Measurements from ENCODE around the gene GALNTL6. TPM values are rescaled to one million over a fixed set of nuclear protein-coding genes. Genes with fewer than 3 reads are reported as not detected.

Gene GALNTL6
- polyA plus RNA-seq, 1 experiment, result not detected

- POLR2A ChIA-PET, result no interaction called here
- Histone ChIP-seq H3K4me3 (ENCODE audit: low read depth, low read length) (no peak overlapping the region), H3K9me3 (ENCODE audit: control insufficient read depth, insufficient read depth, low read length) (no peaks in the 10 kb centered on the region), H3K27ac (ENCODE audit: low read depth, low read length) (no peak overlapping the region), H3K27me3 (ENCODE audit: control insufficient read depth, insufficient read depth, low read length) (no peaks in the 10 kb centered on the region)
- CTCF ChIA-PET, result no interaction called here
- DNase-seq (ENCODE audit: low read depth, low spot score), result no peak
- TF ChIP-seq, protein P1, sequence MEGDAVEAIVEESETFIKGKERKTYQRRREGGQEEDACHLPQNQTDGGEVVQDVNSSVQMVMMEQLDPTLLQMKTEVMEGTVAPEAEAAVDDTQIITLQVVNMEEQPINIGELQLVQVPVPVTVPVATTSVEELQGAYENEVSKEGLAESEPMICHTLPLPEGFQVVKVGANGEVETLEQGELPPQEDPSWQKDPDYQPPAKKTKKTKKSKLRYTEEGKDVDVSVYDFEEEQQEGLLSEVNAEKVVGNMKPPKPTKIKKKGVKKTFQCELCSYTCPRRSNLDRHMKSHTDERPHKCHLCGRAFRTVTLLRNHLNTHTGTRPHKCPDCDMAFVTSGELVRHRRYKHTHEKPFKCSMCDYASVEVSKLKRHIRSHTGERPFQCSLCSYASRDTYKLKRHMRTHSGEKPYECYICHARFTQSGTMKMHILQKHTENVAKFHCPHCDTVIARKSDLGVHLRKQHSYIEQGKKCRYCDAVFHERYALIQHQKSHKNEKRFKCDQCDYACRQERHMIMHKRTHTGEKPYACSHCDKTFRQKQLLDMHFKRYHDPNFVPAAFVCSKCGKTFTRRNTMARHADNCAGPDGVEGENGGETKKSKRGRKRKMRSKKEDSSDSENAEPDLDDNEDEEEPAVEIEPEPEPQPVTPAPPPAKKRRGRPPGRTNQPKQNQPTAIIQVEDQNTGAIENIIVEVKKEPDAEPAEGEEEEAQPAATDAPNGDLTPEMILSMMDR (IDR thresholded peaks at IDR 0.05; ENCODE audit: low read depth, low read length), result no peak
These were observed 741.4 kb downstream of the GALNTL6 start for GRCh38 chr4:172554588-172554987.

- POLR2A ChIA-PET, result no interaction called here
- no peak for DNase-seq (ENCODE audit: low read depth, low spot score)
- H3K9me3 ChIP-seq (ENCODE audit: control insufficient read depth, insufficient read depth, low read length), result peaks cover under 1% of the 10 kb centered on the region; the same call in 1 of the 2 replicates
- no peak overlapping the region for H3K4me3 ChIP-seq (ENCODE audit: low read depth, low read length)
- H3K27ac ChIP-seq (ENCODE audit: low read depth, low read length), result no peak overlapping the region
- TF ChIP-seq, protein P1 (IDR thresholded peaks at IDR 0.05; ENCODE audit: low read depth, low read length), result no peak
- CTCF ChIA-PET, result no interaction called here
- H3K27me3 ChIP-seq (ENCODE audit: control insufficient read depth, insufficient read depth, low read length), result no peaks in the 10 kb centered on the region
These were observed 742.5 kb downstream of the GALNTL6 start for GRCh38 chr4:172555725-172556124.

GRCh38 chr4:172573899-172574298 is 760.7 kb downstream of the GALNTL6 start:
- no peak for DNase-seq (ENCODE audit: low read depth, low spot score)
- POLR2A ChIA-PET, result interaction anchor here (0.8 kb wide), 1 partner anchor 16 kb away, joined by 3 read pairs; no protein-coding TSS in a partner anchor
- no peaks in the 10 kb centered on the region for H3K9me3 ChIP-seq (ENCODE audit: control insufficient read depth, insufficient read depth, low read length)
- no peak overlapping the region for H3K4me3 ChIP-seq (ENCODE audit: low read depth, low read length)
- TF ChIP-seq, protein P1 (IDR thresholded peaks at IDR 0.05; ENCODE audit: low read depth, low read length), result no peak
- no peak overlapping the region for H3K27ac ChIP-seq (ENCODE audit: low read depth, low read length)
- CTCF ChIA-PET, result no interaction called here
- H3K27me3 ChIP-seq (ENCODE audit: control insufficient read depth, insufficient read depth, low read length), result no peaks in the 10 kb centered on the region

- POLR2A ChIA-PET, result no interaction called here
- Histone ChIP-seq H3K27me3 (ENCODE audit: control insufficient read depth, insufficient read depth, low read length) (no peaks in the 10 kb centered on the region), H3K9me3 (ENCODE audit: control insufficient read depth, insufficient read depth, low read length) (peaks cover 5% of the 10 kb centered on the region), H3K27ac (ENCODE audit: low read depth, low read length) (no peak overlapping the region), H3K4me3 (ENCODE audit: low read depth, low read length) (no peak overlapping the region)
- CTCF ChIA-PET, result no interaction called here
- TF ChIP-seq, protein P1 (IDR thresholded peaks at IDR 0.05; ENCODE audit: low read depth, low read length), result no peak
- DNase-seq (ENCODE audit: low read depth, low spot score), result no peak
These were observed 765.5 kb downstream of the GALNTL6 start for GRCh38 chr4:172578712-172579111.

DNA sequence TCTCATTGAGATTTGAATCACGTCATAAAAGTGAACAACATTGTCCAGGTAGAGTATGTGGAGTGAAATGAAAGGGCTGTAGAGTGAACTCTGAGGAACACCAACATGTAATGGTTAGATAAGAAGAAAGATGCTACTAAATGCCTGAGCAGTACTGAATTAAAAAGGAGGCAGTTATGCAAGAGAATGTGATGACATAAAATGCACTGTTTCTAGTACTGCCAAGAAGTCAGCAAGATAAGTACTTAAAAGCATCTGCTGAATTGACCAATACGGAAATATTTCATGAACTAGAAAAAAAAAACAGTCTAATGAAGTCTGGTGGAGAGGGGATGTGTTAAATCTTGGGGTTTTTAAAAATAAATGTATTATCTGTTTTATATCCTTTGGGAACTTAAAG is 771.6 kb downstream of the GALNTL6 start:
- Histone ChIP-seq H3K4me3 (ENCODE audit: low read depth, low read length) (no peak overlapping the region), H3K27ac (ENCODE audit: low read depth, low read length) (no peak overlapping the region), H3K9me3 (ENCODE audit: control insufficient read depth, insufficient read depth, low read length) (peaks cover 6% of the 10 kb centered on the region), H3K27me3 (ENCODE audit: control insufficient read depth, insufficient read depth, low read length) (no peaks in the 10 kb centered on the region)
- ChIA-PET CTCF (no interaction called here), POLR2A (no interaction called here)
- no peak for DNase-seq (ENCODE audit: low read depth, low spot score)
- TF ChIP-seq, protein P1 (IDR thresholded peaks at IDR 0.05; ENCODE audit: low read depth, low read length), result no peak
